H1 (cell line): ENCODE data around the gene BCAS3. TPM values are rescaled to one million over a fixed set of nuclear protein-coding genes. Genes with fewer than 3 reads are reported as not detected.

Experiments
- EGR1 ChIP-seq: IDR thresholded peaks from 2 replicates; pipeline ENCODE4 v1.6.1; 2011; ENCODE audit warnings: low read depth, low read length, borderline replicate concordance
- KDM1A ChIP-seq: fragments of 200-600, 300-600 bp; sonication (generic); IDR thresholded peaks from 2 replicates; pipeline ENCODE4 v1.7.1; 2016; ENCODE audit warnings: mild to moderate bottlenecking, low read length, borderline replicate concordance
- RAD21 ChIP-seq, 2 experiments: IDR thresholded peaks in 1 of 2; conservative IDR thresholded peaks in 1 of 2; 2 replicates each; pipeline ENCODE4 v1.6.1; 2011; ENCODE audit warnings: low read depth in 2 of 2, low read length in 2 of 2, improper control_type of control experiment in 1 of 2, inconsistent platforms in 1 of 2, mild to moderate bottlenecking in 1 of 2, moderate library complexity in 1 of 2
- TBP ChIP-seq: IDR thresholded peaks from 2 replicates; pipeline ENCODE4 v1.6.1; 2011; ENCODE audit warnings: low read depth, low read length, improper control_type of control experiment
- TEAD4 ChIP-seq: IDR thresholded peaks from 2 replicates; pipeline ENCODE4 v1.6.1; 2012; ENCODE audit warnings: low read depth, low read length, inconsistent platforms, mixed read lengths
- polyA plus RNA-seq, 7 experiments: library from polyadenylated mRNA; depleted of rRNA in 3 of 7; stranded (reverse) in 5 of 7; unstranded in 2 of 7; fragments of >200 nt in 5 of 7; fragments of 200-250 nt in 2 of 7; gene quantifications; 1 replicate in 5 of 7; 2 replicates in 1 of 7; 4 replicates in 1 of 7; pipeline versions ENCODE4 v1.2.1 to v1.2.3, GENCODE V29; 2011 to 2013; ENCODE audit warnings: missing spikeins in 2 of 7, mixed read lengths in 2 of 7
- total RNA-seq: library from RNA; stranded (reverse); fragmentation: NEBNext Ultra II Directional; extraction: Animal tissue kit (Norgen Biotek cat#: 25700); gene quantifications from 2 replicates; pipeline ENCODE4 v1.2.1, GENCODE V29; 2021
- TF ChIP-seq, protein P1 (sequence below): fragments of 300-600 bp; sonication (generic); IDR thresholded peaks from 2 replicates; pipeline ENCODE4 v1.7.1; 2012; ENCODE audit warnings: low read length, moderate library complexity, mild to moderate bottlenecking, inconsistent platforms; ENCODE audit not compliant: insufficient replicate concordance

Gene BCAS3
- total and polyA plus RNA-seq, 2 of the 8 experiments (the other 6 are each of a cell fraction or from before 2014, with no cell fraction given): 9.9 to 13.3 TPM

- TF ChIP-seq EGR1 (no peak), TEAD4 (no peak), TBP (no peak), RAD21 (IDR thresholded peaks at IDR 0.05 in 1 of 2, conservative IDR thresholded peaks at IDR 0.05 in 1 of 2; ENCODE audit: low read depth in 2 of 2, low read length in 2 of 2) (no peak), KDM1A (no peak)
- TF ChIP-seq, protein P1, sequence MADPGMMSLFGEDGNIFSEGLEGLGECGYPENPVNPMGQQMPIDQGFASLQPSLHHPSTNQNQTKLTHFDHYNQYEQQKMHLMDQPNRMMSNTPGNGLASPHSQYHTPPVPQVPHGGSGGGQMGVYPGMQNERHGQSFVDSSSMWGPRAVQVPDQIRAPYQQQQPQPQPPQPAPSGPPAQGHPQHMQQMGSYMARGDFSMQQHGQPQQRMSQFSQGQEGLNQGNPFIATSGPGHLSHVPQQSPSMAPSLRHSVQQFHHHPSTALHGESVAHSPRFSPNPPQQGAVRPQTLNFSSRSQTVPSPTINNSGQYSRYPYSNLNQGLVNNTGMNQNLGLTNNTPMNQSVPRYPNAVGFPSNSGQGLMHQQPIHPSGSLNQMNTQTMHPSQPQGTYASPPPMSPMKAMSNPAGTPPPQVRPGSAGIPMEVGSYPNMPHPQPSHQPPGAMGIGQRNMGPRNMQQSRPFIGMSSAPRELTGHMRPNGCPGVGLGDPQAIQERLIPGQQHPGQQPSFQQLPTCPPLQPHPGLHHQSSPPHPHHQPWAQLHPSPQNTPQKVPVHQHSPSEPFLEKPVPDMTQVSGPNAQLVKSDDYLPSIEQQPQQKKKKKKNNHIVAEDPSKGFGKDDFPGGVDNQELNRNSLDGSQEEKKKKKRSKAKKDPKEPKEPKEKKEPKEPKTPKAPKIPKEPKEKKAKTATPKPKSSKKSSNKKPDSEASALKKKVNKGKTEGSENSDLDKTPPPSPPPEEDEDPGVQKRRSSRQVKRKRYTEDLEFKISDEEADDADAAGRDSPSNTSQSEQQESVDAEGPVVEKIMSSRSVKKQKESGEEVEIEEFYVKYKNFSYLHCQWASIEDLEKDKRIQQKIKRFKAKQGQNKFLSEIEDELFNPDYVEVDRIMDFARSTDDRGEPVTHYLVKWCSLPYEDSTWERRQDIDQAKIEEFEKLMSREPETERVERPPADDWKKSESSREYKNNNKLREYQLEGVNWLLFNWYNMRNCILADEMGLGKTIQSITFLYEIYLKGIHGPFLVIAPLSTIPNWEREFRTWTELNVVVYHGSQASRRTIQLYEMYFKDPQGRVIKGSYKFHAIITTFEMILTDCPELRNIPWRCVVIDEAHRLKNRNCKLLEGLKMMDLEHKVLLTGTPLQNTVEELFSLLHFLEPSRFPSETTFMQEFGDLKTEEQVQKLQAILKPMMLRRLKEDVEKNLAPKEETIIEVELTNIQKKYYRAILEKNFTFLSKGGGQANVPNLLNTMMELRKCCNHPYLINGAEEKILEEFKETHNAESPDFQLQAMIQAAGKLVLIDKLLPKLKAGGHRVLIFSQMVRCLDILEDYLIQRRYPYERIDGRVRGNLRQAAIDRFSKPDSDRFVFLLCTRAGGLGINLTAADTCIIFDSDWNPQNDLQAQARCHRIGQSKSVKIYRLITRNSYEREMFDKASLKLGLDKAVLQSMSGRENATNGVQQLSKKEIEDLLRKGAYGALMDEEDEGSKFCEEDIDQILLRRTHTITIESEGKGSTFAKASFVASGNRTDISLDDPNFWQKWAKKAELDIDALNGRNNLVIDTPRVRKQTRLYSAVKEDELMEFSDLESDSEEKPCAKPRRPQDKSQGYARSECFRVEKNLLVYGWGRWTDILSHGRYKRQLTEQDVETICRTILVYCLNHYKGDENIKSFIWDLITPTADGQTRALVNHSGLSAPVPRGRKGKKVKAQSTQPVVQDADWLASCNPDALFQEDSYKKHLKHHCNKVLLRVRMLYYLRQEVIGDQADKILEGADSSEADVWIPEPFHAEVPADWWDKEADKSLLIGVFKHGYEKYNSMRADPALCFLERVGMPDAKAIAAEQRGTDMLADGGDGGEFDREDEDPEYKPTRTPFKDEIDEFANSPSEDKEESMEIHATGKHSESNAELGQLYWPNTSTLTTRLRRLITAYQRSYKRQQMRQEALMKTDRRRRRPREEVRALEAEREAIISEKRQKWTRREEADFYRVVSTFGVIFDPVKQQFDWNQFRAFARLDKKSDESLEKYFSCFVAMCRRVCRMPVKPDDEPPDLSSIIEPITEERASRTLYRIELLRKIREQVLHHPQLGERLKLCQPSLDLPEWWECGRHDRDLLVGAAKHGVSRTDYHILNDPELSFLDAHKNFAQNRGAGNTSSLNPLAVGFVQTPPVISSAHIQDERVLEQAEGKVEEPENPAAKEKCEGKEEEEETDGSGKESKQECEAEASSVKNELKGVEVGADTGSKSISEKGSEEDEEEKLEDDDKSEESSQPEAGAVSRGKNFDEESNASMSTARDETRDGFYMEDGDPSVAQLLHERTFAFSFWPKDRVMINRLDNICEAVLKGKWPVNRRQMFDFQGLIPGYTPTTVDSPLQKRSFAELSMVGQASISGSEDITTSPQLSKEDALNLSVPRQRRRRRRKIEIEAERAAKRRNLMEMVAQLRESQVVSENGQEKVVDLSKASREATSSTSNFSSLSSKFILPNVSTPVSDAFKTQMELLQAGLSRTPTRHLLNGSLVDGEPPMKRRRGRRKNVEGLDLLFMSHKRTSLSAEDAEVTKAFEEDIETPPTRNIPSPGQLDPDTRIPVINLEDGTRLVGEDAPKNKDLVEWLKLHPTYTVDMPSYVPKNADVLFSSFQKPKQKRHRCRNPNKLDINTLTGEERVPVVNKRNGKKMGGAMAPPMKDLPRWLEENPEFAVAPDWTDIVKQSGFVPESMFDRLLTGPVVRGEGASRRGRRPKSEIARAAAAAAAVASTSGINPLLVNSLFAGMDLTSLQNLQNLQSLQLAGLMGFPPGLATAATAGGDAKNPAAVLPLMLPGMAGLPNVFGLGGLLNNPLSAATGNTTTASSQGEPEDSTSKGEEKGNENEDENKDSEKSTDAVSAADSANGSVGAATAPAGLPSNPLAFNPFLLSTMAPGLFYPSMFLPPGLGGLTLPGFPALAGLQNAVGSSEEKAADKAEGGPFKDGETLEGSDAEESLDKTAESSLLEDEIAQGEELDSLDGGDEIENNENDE: no peak
- TF ChIP-seq, all 59 proteins: peak for 0
Measured at GRCh38 chr17:61201211-61201610, 523.6 kb downstream of the BCAS3 start (continued).
